Endometrial microvascular endothelial cells (primary cell): ENCODE measurements around the gene ACSM2A. TPM values are rescaled to one million over a fixed set of nuclear protein-coding genes. Genes with fewer than 3 reads are reported as not detected.
"Not testable (repeated sequence)": the region's sequence is repeated elsewhere in the genome, so short reads cannot be mapped to it uniquely, and the experiment has no call there.

Experiments
- in situ Hi-C: cut with HindIII; loops from 2 replicates; pipeline ENCODE4 v1.10.0; 2017; ENCODE audit warnings: low sequenced_read_pairs, low pct_unique_long_range_greater_than_20kb; ENCODE audit errors: inconsistent ontology term
- total RNA-seq: library from RNA; depleted of rRNA; stranded (reverse); fragments of >200 nt; gene quantifications from one replicate; pipeline ENCODE4 v1.2.3, GENCODE V29; 2015; ENCODE audit errors: inconsistent ontology term

Gene ACSM2A
- total RNA-seq, 1 donor from 2014 or later: not detected

GRCh38 chr16:20532284-20532792 is 81.0 kb downstream of the ACSM2A start:
- in situ Hi-C loops: not testable (repeated sequence)

DNA sequence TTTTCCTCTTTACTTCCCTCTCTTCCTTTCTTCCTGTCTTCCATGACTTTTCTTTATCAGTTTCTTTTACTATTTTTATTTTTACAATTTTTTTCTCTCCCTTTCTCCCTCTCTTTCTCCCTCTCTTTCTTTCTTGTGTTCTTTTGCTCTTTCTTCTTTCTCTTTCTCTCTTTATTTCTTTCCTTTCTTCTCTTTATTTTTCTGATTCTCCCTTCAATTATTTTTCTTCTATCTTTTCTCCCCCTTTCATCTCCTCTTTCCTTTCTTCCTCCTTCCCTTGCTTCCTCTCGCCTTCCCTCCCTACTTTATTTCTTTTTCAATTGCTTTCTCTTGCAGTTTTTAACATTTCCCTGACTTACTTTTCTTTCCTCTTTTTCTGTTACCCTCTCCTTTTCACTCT is 85.3 kb downstream of the ACSM2A start:
- in situ Hi-C loops: not testable (repeated sequence)

Other genes with a start within 250 kb of the ACSM2A start
- not detected for gene GP2, start 124.0 kb upstream of the ACSM2A start, total RNA-seq
- not detected for gene UMOD, start 98.8 kb upstream of the ACSM2A start, total RNA-seq
- not detected for gene PDILT, start 46.8 kb upstream of the ACSM2A start, total RNA-seq
- not detected for gene ACSM5, start 42.0 kb upstream of the ACSM2A start, total RNA-seq
- gene ACSM2B, start 124.8 kb downstream of the ACSM2A start, total RNA-seq: not detected
- not detected for gene ACSM1, start 246.2 kb downstream of the ACSM2A start, total RNA-seq